SK-N-SH treated with all-trans-retinoic acid at 6 μM for 48 hours (cell line): ENCODE measurements around the gene FUT4.

ENCODE experiments used
- BACH2 ChIP-seq: fragments of 250-450 bp; sonication (Bioruptor Pico); IDR thresholded peaks from 2 replicates; pipeline ENCODE4 v1.9.0; 2021; ENCODE audit warnings: mild to moderate bottlenecking, borderline replicate concordance
- OSR1 ChIP-seq: fragments of 250-450 bp; sonication (Bioruptor Pico); IDR thresholded peaks from 2 replicates; pipeline ENCODE4 v1.8.0; 2022; ENCODE audit warnings: moderate library complexity, mild to moderate bottlenecking, inconsistent platforms
- PPARA ChIP-seq: fragments of 250-450 bp; sonication (Bioruptor Pico); IDR thresholded peaks from 2 replicates; pipeline ENCODE4 v1.5.0; 2020; ENCODE audit warnings: mild to moderate bottlenecking, borderline replicate concordance
- SNAI2 ChIP-seq: fragments of 250-450 bp; sonication (Bioruptor Pico); IDR thresholded peaks from 2 replicates; pipeline ENCODE4 v1.5.0; 2020; ENCODE audit warnings: mild to moderate bottlenecking, moderate library complexity
- TSHZ2 ChIP-seq: fragments of 250-450 bp; sonication (Bioruptor Pico); IDR thresholded peaks from 2 replicates; pipeline ENCODE4 v1.5.0; 2020; ENCODE audit warnings: mild to moderate bottlenecking, moderate library complexity
- ZC3H10 ChIP-seq: fragments of 250-450 bp; sonication (Bioruptor Pico); IDR thresholded peaks from 2 replicates; pipeline ENCODE4 v1.5.1; 2021; ENCODE audit warnings: mild to moderate bottlenecking, moderate library complexity
- ZFP3 ChIP-seq: fragments of 250-450 bp; sonication (Bioruptor Pico); IDR thresholded peaks from 2 replicates; pipeline ENCODE4 v1.5.0; 2020; ENCODE audit warnings: mild to moderate bottlenecking, moderate library complexity
- ZFP30 ChIP-seq: fragments of 450-650 bp; formaldehyde crosslinking; IDR thresholded peaks from 2 replicates; pipeline ENCODE4 v1.5.0; 2022; ENCODE audit warnings: mild to moderate bottlenecking, moderate library complexity
- ZNF565 ChIP-seq: fragments of 450-650 bp; formaldehyde crosslinking; conservative IDR thresholded peaks from 2 replicates; pipeline ENCODE4 v1.5.0; 2020; ENCODE audit warnings: low read depth, mild to moderate bottlenecking, moderate library complexity
- ZNF70 ChIP-seq: fragments of 450-650 bp; formaldehyde crosslinking; IDR thresholded peaks from 2 replicates; pipeline ENCODE4 v1.5.0; 2020; ENCODE audit warnings: mild to moderate bottlenecking, moderate library complexity

GRCh38 chr11:94536386-94536785, 7.3 kb upstream of the FUT4 start:
- TF ChIP-seq ZNF565 (CRISPR knock-in tag) (no peak), OSR1 (CRISPR knock-in tag) (no peak), SNAI2 (CRISPR knock-in tag) (no peak), ZC3H10 (no peak), ZFP30 (no peak), TSHZ2 (CRISPR knock-in tag) (no peak), BACH2 (no peak), ZFP3 (CRISPR knock-in tag) (no peak), ZNF70 (CRISPR knock-in tag) (no peak), PPARA (CRISPR knock-in tag) (no peak)
